Fibroblast of mammary gland (primary cell): ENCODE data around the gene IDH2.

Experiments
- DNase-seq: peaks from one replicate; pipeline ENCODE4 v3.0.0-alpha.2; 2010; ENCODE audit warnings: low read depth
- H3K4me3 ChIP-seq: 2 replicates; pipeline ENCODE4 v1.5.1; 2011; ENCODE audit warnings: low read depth, mild to moderate bottlenecking, low read length, moderate library complexity; ENCODE audit not compliant: control insufficient read depth
- CTCF ChIP-seq: conservative IDR thresholded peaks from 2 replicates; pipeline ENCODE4 v1.5.1; 2011; ENCODE audit warnings: low read depth, low read length, inconsistent platforms; ENCODE audit not compliant: control insufficient read depth, insufficient read depth

Gene IDH2

GRCh38 chr15:90083954-90084607, 18.2 kb downstream of the IDH2 start:
- H3K4me3 ChIP-seq = no peak overlapping the region
- DNase-seq = no peak
- no peak for TF ChIP-seq CTCF

GRCh38 chr15:90083419-90083818, 18.8 kb downstream of the IDH2 start:
- TF ChIP-seq CTCF = no peak
- H3K4me3 ChIP-seq = no peak overlapping the region
- DNase-seq = no peak

- no peak for TF ChIP-seq CTCF
- no peak overlapping the region for H3K4me3 ChIP-seq
- DNase-seq = no peak
These were observed 20.0 kb downstream of the IDH2 start for GRCh38 chr15:90082140-90082715.

GRCh38 chr15:90080818-90081393, 21.4 kb downstream of the IDH2 start:
- no peak for DNase-seq
- no peak overlapping the region for H3K4me3 ChIP-seq
- no peak for TF ChIP-seq CTCF

- DNase-seq = no peak
- no peak for TF ChIP-seq CTCF
- no peak overlapping the region for H3K4me3 ChIP-seq
These were observed 21.9 kb downstream of the IDH2 start for GRCh38 chr15:90080458-90080755.

- no peak for DNase-seq
- no peak overlapping the region for H3K4me3 ChIP-seq
- no peak for TF ChIP-seq CTCF
These were observed 22.4 kb downstream of the IDH2 start for GRCh38 chr15:90079619-90080457.
